Measurements from ENCODE around the gene PRR29.
"Not testable (repeated sequence)": the region's sequence is repeated elsewhere in the genome, so short reads cannot be mapped to it uniquely, and the experiment has no call there.

Gene PRR29

GRCh38 chr17:64016974-64017373, 18.8 kb downstream of the PRR29 start:
- DNase-seq = no peak

GRCh38 chr17:64017381-64017980, 19.3 kb downstream of the PRR29 start:
- no peak for DNase-seq

DNA sequence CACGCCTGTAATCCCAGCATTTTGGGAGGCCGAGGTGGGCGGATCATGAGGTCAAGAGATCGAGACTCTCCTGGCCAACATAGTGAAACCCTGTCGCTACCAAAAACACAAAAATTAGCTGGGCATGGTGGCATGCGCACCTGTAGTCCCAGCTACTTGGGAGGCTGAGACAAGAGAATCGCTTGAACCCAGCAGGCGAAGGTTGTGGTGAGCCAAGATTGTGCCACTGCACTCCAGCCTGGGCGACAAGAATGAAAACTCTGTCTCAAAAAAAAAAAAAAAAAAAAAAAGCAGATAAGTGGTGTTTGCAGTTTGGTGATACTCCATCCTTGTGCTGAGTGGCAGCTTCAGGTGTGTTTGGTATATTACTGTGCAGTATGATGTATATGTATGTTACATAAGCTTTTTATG, 21.4 kb downstream of the PRR29 start:
- DNase-seq = not testable (repeated sequence)

GRCh38 chr17:64020056-64020766, 22.1 kb downstream of the PRR29 start, which contains the start of gene ICAM2:
Gene ICAM2, minus strand, starts transcription at chr17:64020633. Its CDS starts 13,942 bp downstream, at chr17:64006691.
- no peak for DNase-seq

GRCh38 chr17:64022611-64023063, 24.5 kb downstream of the PRR29 start:
- DNase-seq = no peak

GRCh38 chr17:64024215-64024654, 26.1 kb downstream of the PRR29 start:
- DNase-seq = no peak

DNA sequence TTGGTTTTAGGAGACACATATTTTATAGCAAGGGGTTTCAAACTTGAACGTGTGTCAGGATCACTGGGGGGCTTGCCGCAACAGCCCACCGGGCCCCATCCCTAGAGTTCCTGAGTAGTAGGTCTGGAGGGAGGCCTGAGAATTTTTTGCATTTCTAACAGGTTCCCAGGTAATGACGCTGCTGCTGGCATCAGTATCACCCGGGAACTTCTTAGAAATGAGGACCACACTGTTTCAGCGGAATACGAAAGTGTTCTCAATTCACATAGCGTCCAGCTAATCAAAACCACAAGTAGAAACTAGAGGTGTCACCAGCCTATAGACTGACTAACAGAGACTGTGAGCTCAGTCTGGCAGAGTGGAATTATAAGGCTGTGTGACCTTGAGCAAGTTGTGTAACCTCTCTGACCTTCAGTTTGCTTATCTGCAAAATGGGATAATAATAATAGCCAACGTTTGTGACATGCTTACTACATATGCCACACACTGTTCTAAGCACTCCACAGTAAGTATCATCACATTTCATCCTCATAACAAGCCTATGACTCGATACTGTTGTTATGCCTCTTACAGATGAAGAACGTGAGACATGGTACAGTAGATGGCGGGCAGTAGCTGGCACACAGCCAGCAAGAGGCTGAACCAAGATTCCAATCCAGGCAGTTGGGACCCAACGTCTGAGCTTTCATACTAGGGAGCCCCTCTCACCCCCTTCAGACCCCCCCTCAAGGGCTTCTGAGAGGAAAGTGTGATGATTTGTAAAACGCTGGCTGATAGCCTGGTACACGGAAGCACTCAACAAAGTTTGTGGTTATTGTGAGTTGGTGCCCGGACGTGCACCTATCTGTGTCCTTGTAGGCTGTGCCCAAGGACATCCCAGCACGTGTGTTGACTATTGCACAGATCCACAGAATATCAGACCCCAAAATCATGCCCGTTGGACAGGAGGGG, 26.9 kb downstream of the PRR29 start:
- DNase-seq = no peak

DNA sequence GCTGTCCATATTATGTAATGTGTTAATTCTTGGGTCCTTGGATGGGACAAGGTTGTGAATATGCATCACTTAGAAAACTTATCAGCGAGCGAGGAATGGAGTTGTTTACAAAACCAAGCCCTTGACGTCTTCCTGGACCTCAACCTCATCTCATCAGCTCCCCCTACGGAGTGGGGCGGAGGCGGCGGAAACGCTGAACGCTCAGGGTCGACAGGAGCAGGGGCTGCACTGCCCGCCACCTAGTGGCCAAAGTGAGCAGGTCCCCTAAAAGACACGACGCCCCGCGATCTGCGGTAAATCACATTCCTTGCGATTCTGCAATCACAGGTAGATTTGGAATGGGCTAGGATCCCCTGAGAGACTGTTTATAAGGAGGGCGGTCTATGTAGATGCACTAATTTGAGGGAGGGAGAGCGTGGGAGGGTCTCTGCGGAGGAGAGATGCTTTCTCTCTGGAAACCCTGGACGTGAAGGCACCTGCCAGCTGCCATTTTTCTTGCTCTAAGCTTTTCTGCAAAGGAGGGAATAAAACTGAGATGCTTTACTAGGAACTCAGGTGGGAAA, 27.7 kb downstream of the PRR29 start:
- peak in 1 of 2 experiments; percentile 63 for DNase-seq

DNA sequence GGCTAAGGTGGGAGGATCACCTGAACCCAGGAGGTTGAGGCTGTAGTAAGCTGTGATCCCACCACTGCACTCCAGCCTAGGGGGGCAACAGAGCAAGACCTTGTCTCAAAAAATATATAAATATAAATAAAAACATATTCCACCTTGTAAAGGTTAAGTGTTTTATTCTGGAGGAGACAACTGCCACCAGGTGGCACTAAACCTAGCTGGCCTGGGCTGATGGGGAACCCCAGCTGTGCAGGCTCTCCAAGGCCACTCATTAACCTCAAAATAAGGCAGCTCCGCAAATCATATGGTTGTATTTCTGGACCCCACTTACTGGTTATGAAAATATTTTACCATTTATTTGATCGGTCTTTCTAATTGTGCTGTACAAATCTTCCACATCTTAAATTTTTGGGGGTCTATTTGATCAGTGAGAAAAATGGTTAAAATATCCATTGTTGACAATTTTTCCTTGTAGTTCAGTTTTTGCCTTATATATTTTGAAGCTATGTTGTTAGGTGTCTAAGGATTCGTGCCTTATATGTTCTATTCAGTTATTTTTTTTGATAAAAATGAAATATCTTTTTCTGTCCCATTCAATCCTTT, 30.8 kb downstream of the PRR29 start:
- DNase-seq = peak in 1 of 2 experiments; percentile 7

- DNase-seq = no peak
Measured at GRCh38 chr17:64032081-64032480, 33.9 kb downstream of the PRR29 start.

DNA sequence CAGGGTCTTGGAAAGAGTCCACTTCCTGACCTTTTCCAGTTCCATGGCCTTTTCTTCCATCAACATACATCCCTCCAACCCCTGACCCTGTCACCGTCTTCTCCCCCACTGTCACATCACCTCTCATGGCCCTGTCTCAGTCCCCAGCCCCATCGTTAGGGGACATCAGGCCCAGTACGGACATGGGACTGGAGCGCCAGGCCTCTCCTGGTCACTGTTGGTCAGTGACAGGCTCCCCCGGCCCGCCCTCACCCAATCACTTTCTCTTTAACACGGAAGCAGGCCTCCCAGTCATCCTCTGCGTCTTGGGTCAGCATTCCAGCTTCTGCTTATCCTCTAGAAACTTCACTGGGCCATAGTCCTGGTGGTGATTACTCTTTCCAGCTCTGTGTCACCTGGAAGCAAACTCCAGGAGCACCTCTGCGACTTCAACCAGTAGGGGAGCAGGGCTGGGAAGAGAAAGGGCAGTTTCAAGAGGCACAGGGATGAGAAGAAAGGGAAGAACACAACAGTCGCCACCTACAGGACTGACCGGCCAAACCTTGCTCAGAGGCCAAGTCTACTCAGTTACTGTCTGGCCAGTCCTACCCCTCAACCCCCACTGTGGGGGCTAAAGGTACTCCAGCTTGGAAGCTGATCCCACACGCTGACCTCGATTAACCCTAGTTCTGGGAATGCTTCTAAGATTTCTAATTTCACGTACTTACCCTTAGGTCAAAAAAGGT, 38.2 kb downstream of the PRR29 start:
- DNase-seq = no peak

- no peak for DNase-seq
Measured at GRCh38 chr17:64037180-64037579, 39.0 kb downstream of the PRR29 start.

DNA sequence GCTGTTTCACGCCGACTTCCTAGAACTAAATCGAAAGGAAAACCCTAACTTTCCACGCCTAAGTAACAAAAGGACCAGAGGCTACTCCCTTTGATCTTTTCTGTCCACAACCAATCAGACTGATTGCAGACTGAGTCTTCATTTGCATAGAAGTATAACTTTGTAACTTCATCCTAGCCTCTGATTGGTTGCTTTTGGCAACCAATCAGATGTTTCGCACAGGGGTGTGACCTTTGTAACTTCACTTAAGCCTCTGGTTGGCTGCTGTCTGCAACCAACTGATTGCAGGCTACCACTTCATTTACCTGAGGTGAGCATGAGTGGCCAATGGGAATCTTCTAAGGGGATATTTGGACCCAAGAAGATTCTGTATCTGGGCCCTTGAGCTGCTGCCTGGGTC, 39.7 kb downstream of the PRR29 start:
- DNase-seq = no peak

- no peak for DNase-seq
Measured at GRCh38 chr17:64038331-64039105, 40.4 kb downstream of the PRR29 start.

DNA sequence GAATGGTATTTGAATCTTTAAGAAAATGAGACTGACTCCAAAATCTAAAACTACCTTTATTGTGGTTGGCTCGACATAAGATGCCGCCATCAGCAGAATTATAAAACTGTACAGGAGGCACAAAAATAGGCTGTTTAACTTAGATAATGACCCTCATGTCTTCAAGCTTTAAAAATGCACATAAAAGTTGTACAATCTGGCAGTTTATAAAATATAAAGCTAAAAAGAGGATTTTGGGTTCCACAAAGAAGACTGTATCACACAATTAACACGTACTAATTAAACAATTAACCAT, 40.9 kb downstream of the PRR29 start:
- DNase-seq = no peak

- DNase-seq = no peak
Measured at GRCh38 chr17:64040206-64040605, 42.1 kb downstream of the PRR29 start.

- no peak for DNase-seq
Measured at GRCh38 chr17:64041912-64042311, 43.8 kb downstream of the PRR29 start.

GRCh38 chr17:64042700-64043485, 44.7 kb downstream of the PRR29 start:
- no peak for DNase-seq

DNA sequence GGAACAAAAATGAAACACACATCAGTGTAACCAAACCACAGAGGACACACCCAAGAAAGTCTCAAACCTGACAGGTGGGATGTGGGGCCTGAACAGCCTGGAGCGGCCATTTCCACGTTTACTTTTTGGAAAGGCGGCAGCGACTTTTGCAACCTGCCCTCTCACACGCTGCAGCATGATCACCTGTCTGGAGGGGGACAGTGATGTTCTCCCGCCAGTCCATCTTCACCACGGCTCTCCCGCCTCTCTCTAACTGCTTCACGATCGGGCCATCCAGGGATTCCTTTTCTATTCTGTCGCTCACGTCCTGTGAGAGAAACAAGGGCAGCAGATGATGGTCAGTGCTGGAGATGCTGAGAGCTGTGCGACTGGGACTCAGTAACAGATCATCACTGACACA, 47.0 kb downstream of the PRR29 start:
- DNase-seq = no peak

DNA sequence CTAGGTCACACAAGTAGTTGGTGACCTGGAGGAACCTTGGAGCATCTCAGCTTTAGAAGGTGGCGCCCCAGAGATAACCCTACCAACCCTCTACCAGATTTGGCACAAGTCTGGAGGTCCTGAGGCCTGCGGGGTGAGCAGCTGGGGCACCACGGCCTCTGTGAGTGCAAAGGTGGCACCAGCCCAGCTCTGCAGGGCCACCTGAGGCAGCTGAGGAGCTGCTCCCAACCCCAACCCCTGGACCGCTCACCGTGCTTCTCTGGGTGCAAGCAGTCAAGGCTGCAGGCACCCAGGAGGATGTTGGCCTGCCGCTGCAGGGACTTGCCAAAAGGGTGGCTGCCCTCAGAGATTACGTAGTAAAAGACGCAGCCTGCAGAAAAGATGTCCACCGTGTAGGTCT, 50.7 kb downstream of the PRR29 start:
- no peak for DNase-seq
